CD4-positive, alpha-beta T cell (primary cell): ENCODE measurements around the gene PTPRM. TPM values are rescaled to one million over a fixed set of nuclear protein-coding genes. Genes with fewer than 3 reads are reported as not detected.

ENCODE experiments used
- ATAC-seq: fragments of 200-7000 bp; cut with Tn5 transposase; one replicate; pipeline ENCODE4 v1.10.0; 2022; ENCODE audit warnings: mild to moderate bottlenecking; ENCODE audit not compliant: poor library complexity
- CTCF ChIA-PET: fragments of 350-600 bp; sonication (Branson Sonifier 250); formaldehyde crosslinking; loops from one replicate; lab custom pipeline; 2021; ENCODE audit warnings: antibody characterized with exemption, inconsistent platforms; lab: Charles Lee
- POLR2A ChIA-PET: fragments of 350-600 bp; sonication (Branson Sonifier 250); formaldehyde crosslinking; loops from one replicate; lab custom pipeline; 2021; ENCODE audit warnings: antibody characterized with exemption, inconsistent platforms; lab: Charles Lee
- DNase-seq, 14 experiments: peaks; one replicate each; pipeline ENCODE4 v3.0.0-alpha.2; 2013 to 2020; ENCODE audit warnings: mixed read lengths in 2 of 14
- H3K27ac ChIP-seq, 2 donors: one replicate each; pipeline versions ENCODE4 v1.5.1 to v1.7.0; 2013; ENCODE audit warnings: low read length in 2 of 2, low read depth in 1 of 2, mild to moderate bottlenecking in 1 of 2
- H3K27me3 ChIP-seq, 2 experiments: 1 replicate in 1 of 2; 2 replicates in 1 of 2; pipeline versions ENCODE4 v1.6.1 to v1.7.0; 2013; ENCODE audit warnings: low read length in 2 of 2, control low read depth in 1 of 2, mild to moderate bottlenecking in 1 of 2, moderate library complexity in 1 of 2; ENCODE audit not compliant: insufficient read depth in 2 of 2, control insufficient read depth in 1 of 2
- H3K36me3 ChIP-seq: one replicate; pipeline ENCODE4 v1.6.1; 2013; ENCODE audit warnings: low read length, control low read depth; ENCODE audit not compliant: insufficient read depth
- H3K4me1 ChIP-seq: one replicate; pipeline ENCODE4 v1.6.1; 2013; ENCODE audit warnings: low read length, control low read depth; ENCODE audit not compliant: insufficient read depth
- H3K4me3 ChIP-seq: one replicate; pipeline ENCODE4 v1.5.1; 2013; ENCODE audit warnings: mild to moderate bottlenecking, low read length, moderate library complexity
- H3K9me3 ChIP-seq, 2 experiments: 1 replicate in 1 of 2; 2 replicates in 1 of 2; pipeline versions ENCODE4 v1.6.1 to v1.7.0; 2013; ENCODE audit warnings: low read length in 2 of 2, mild to moderate bottlenecking in 2 of 2, control low read depth in 1 of 2, moderate library complexity in 1 of 2; ENCODE audit not compliant: control insufficient read depth in 1 of 2, insufficient read depth in 1 of 2
- H3K27ac Mint-ChIP-seq: one replicate; pipeline ENCODE4 v1.8.0; 2020; ENCODE audit warnings: mixed read lengths
- H3K27me3 Mint-ChIP-seq: one replicate; pipeline ENCODE4 v1.8.0; 2021; ENCODE audit warnings: mixed read lengths
- H3K36me3 Mint-ChIP-seq: one replicate; pipeline ENCODE4 v1.8.0; 2021; ENCODE audit warnings: low read depth, mixed read lengths
- H3K4me1 Mint-ChIP-seq: one replicate; pipeline ENCODE4 v1.8.0; 2021; ENCODE audit warnings: low read depth, mixed read lengths
- H3K4me3 Mint-ChIP-seq: one replicate; pipeline ENCODE4 v1.8.0; 2020; ENCODE audit warnings: mild to moderate bottlenecking, mixed read lengths
- H3K9me3 Mint-ChIP-seq: one replicate; pipeline ENCODE4 v1.8.0; 2020; ENCODE audit warnings: mixed read lengths
- CTCF ChIP-seq: fragments of 200-600 bp; IDR thresholded peaks from one replicate; pipeline ENCODE4 v1.8.0; 2022; ENCODE audit warnings: antibody characterized with exemption, mild to moderate bottlenecking
- intact Hi-C, 2 experiments: fragments of 100-400 bp; cut with DNase I in 1 of 2; cut with micrococcal nuclease in 1 of 2; formaldehyde crosslinking; loops; one replicate each; pipeline versions ENCODE4 v1.15.1 to v1.9.0; 2023 to 2025; cut with DNase I, micrococcal nuclease
- total RNA-seq, 174 experiments: library from RNA in 2 of 174; stranded (reverse) in 2 of 174; gene quantifications; one replicate each; pipeline ENCODE4 v1.2.3 and lab custom pipeline; 2021 to 2026

PTPRM gene
- total RNA-seq, 2 experiments from 2014 or later, result 21.7 to 21.9 TPM

- no peaks in the 10 kb centered on the region for H3K4me1 Mint-ChIP-seq
- H3K27me3 ChIP-seq, result no peaks in the 10 kb centered on the region
- H3K36me3 Mint-ChIP-seq, result no peaks in the 10 kb centered on the region
- no peaks in the 10 kb centered on the region for H3K9me3 Mint-ChIP-seq
- no peak overlapping the region for H3K4me3 Mint-ChIP-seq
- no peak overlapping the region for H3K27ac Mint-ChIP-seq
- ChIA-PET POLR2A (no interaction called here), CTCF (no interaction called here)
- no peaks in the 10 kb centered on the region for H3K36me3 ChIP-seq
- ATAC-seq (no peak), DNase-seq (no peak)
- H3K27ac ChIP-seq, result no peak overlapping the region
- TF ChIP-seq CTCF, result no peak
- H3K9me3 ChIP-seq, result no peaks in the 10 kb centered on the region
- intact Hi-C loops, result no loop called here
- H3K4me1 ChIP-seq, result no peaks in the 10 kb centered on the region
- no peaks in the 10 kb centered on the region for H3K27me3 Mint-ChIP-seq
- H3K4me3 ChIP-seq, result no peak overlapping the region
Measured at GRCh38 chr18:8169722-8170121, 602.6 kb downstream of the PTPRM start.

GRCh38 chr18:8174771-8175170 is 607.7 kb downstream of the PTPRM start:
- no peaks in the 10 kb centered on the region for H3K9me3 Mint-ChIP-seq
- TF ChIP-seq CTCF, result no peak

GRCh38 chr18:8175501-8176061 is 608.5 kb downstream of the PTPRM start:
- ChIA-PET POLR2A (no interaction called here), CTCF (no interaction called here)
- H3K4me1 Mint-ChIP-seq, result no peaks in the 10 kb centered on the region
- H3K9me3 Mint-ChIP-seq, result no peaks in the 10 kb centered on the region
- TF ChIP-seq CTCF, result no peak
- Histone ChIP-seq H3K27me3 (no peaks in the 10 kb centered on the region), H3K4me1 (no peaks in the 10 kb centered on the region), H3K36me3 (no peaks in the 10 kb centered on the region), H3K9me3 (no peaks in the 10 kb centered on the region), H3K4me3 (no peak overlapping the region), H3K27ac (no peak overlapping the region)
- no peak overlapping the region for H3K4me3 Mint-ChIP-seq
- ATAC-seq (no peak), DNase-seq (no peak)
- H3K27ac Mint-ChIP-seq, result no peak overlapping the region
- intact Hi-C loops, result no loop called here
- no peaks in the 10 kb centered on the region for H3K36me3 Mint-ChIP-seq
- H3K27me3 Mint-ChIP-seq, result no peaks in the 10 kb centered on the region

More at GRCh38 chr18:8174771-8175170, 607.7 kb downstream of the PTPRM start:
- Mint-ChIP-seq H3K27me3 (no peaks in the 10 kb centered on the region), H3K36me3 (no peaks in the 10 kb centered on the region), H3K27ac (no peak overlapping the region), H3K4me3 (no peak overlapping the region), H3K4me1 (no peaks in the 10 kb centered on the region)
- no peak overlapping the region for H3K27ac ChIP-seq
- no peaks in the 10 kb centered on the region for H3K27me3 ChIP-seq
- H3K36me3 ChIP-seq, result no peaks in the 10 kb centered on the region
- ATAC-seq (no peak), DNase-seq (no peak)
- H3K4me1 ChIP-seq, result no peaks in the 10 kb centered on the region
- H3K4me3 ChIP-seq, result no peak overlapping the region
- CTCF ChIA-PET, result no interaction called here
- H3K9me3 ChIP-seq, result no peaks in the 10 kb centered on the region
- intact Hi-C loops, result no loop called here
- POLR2A ChIA-PET, result no interaction called here
